A549 (cell line): ENCODE measurements around the gene RGL1. TPM values are rescaled to one million over a fixed set of nuclear protein-coding genes. Genes with fewer than 3 reads are reported as not detected.
A peak's percentile ranks its signal among the peaks of the same experiment; 100 is the strongest.

Experiments used
- ATAC-seq, 2 experiments: fragments of 200-7000 bp in 1 of 2; fragments of >200 bp in 1 of 2; cut with Nextera tagmentation in 1 of 2; cut with Tn5 transposase in 1 of 2; 3 replicates each; pipeline versions ENCODE4 v1.8.0 to v1.9.1; 2018 to 2020; ENCODE audit warnings: mild to moderate bottlenecking in 1 of 2, moderate library complexity in 1 of 2
- CTCF ChIA-PET: fragments of 300-600 bp; sonication (Branson Sonifier 250); formaldehyde crosslinking; extraction: SDS; loops from one replicate; lab custom pipeline; 2021; ENCODE audit warnings: antibody characterized with exemption, inconsistent platforms; lab: Yijun Ruan, JAX
- POLR2A ChIA-PET: fragments of 350-600 bp; formaldehyde crosslinking; extraction: SDS; loops from one replicate; lab custom pipeline; 2021; ENCODE audit warnings: antibody characterized with exemption, inconsistent platforms; lab: Yijun Ruan, JAX
- DNase-seq, 2 experiments: peaks; one replicate each; pipeline versions ENCODE4 v3.0.0 to v3.0.0-alpha.2; 2011 to 2016; ENCODE audit warnings: low read depth in 1 of 2, low spot score in 1 of 2
- FAIRE-seq: peaks from 2 replicates; lab custom pipeline; 2011; peaks lifted over from hg19 to GRCh38; lab: Jason Lieb, UNC
- H3K27ac ChIP-seq, 2 experiments: fragments of >200 bp; sonication (Bioruptor Twin); formaldehyde crosslinking; 3 replicates each; pipeline ENCODE4 v1.5.1; 2016 to 2017
- H3K4me1 ChIP-seq: fragments of >200 bp; sonication (Bioruptor Twin); formaldehyde crosslinking; 3 replicates; pipeline ENCODE4 v1.6.1; 2016
- H3K4me2 ChIP-seq: fragments of >200 bp; sonication (Bioruptor Twin); formaldehyde crosslinking; 3 replicates; pipeline ENCODE4 v1.6.1; 2016
- H3K4me3 ChIP-seq: fragments of >200 bp; sonication (Bioruptor Twin); formaldehyde crosslinking; 3 replicates; pipeline ENCODE4 v1.5.1; 2016
- H3K9me3 ChIP-seq: fragments of >200 bp; sonication (Bioruptor Twin); formaldehyde crosslinking; 3 replicates; pipeline ENCODE4 v1.6.1; 2016
- ATOH8 ChIP-seq: fragments of 250-450 bp; sonication (Bioruptor Pico); IDR thresholded peaks from 2 replicates; pipeline ENCODE4 v1.5.0; 2020; ENCODE audit warnings: low read depth, mild to moderate bottlenecking, moderate library complexity
- BHLHE40 ChIP-seq: IDR thresholded peaks from 2 replicates; pipeline ENCODE4 v1.6.1; 2012; ENCODE audit warnings: low read depth, low read length, inconsistent platforms
- CHD2 ChIP-seq: fragments of 150-350 bp; IDR thresholded peaks from 2 replicates; pipeline ENCODE4 v1.6.1; 2014; ENCODE audit warnings: low read length; ENCODE audit not compliant: partially characterized antibody
- CTCF ChIP-seq: fragments of >200 bp; sonication (Bioruptor Twin); formaldehyde crosslinking; IDR thresholded peaks from 3 replicates; pipeline ENCODE4 v1.5.1; 2016
- FOSL2 ChIP-seq, 2 experiments: fragments of 450-650 bp in 1 of 2; fragments of >200 bp in 1 of 2; sonication (Bioruptor Twin) in 1 of 2; formaldehyde crosslinking; IDR thresholded peaks; 2 replicates each; pipeline versions ENCODE4 v1.5.0 to v1.6.1; 2016 to 2020; ENCODE audit warnings: mild to moderate bottlenecking in 1 of 2, moderate library complexity in 1 of 2
- FOXS1 ChIP-seq: fragments of 250-450 bp; sonication (Bioruptor Pico); IDR thresholded peaks from 2 replicates; pipeline ENCODE4 v1.5.0; 2020; ENCODE audit warnings: mild to moderate bottlenecking, moderate library complexity
- HDAC2 ChIP-seq: fragments of 200-600 bp; sonication (generic); IDR thresholded peaks from 2 replicates; pipeline ENCODE4 v1.6.1; 2016
- HMGXB4 ChIP-seq: fragments of 250-450 bp; sonication (Bioruptor Pico); IDR thresholded peaks from 2 replicates; pipeline ENCODE4 v1.5.0; 2021; ENCODE audit warnings: mild to moderate bottlenecking, moderate library complexity, borderline replicate concordance
- JUNB ChIP-seq: fragments of >200 bp; sonication (Bioruptor Twin); formaldehyde crosslinking; IDR thresholded peaks from 2 replicates; pipeline ENCODE4 v1.6.1; 2016
- MAFK ChIP-seq: fragments of 450-650 bp; IDR thresholded peaks from 2 replicates; pipeline ENCODE4 v1.6.1; 2014; ENCODE audit not compliant: partially characterized antibody
- MAX ChIP-seq: IDR thresholded peaks from 2 replicates; pipeline ENCODE4 v1.6.1; 2012
- PBX3 ChIP-seq: IDR thresholded peaks from 2 replicates; pipeline ENCODE4 v1.6.1; 2012
- RCOR1 ChIP-seq: fragments of 150-350 bp; IDR thresholded peaks from 2 replicates; pipeline ENCODE4 v1.6.1; 2014; ENCODE audit warnings: antibody characterized with exemption, low read length, low read depth
- SREBF2 ChIP-seq: fragments of 450-650 bp; IDR thresholded peaks from 2 replicates; pipeline ENCODE4 v1.6.1; 2014; ENCODE audit warnings: mild to moderate bottlenecking, moderate library complexity
- ZFP36 ChIP-seq: fragments of 450-650 bp; IDR thresholded peaks from 2 replicates; pipeline ENCODE4 v1.6.1; 2014; ENCODE audit warnings: borderline replicate concordance; ENCODE audit not compliant: partially characterized antibody
- WGBS: methylation state at CpG from one replicate; pipeline ENCODE4 v1.1.6; 2017; ENCODE audit errors: missing lambda C conversion rate; 5-methylcytosine and 5-hydroxymethylcytosine counted together
- polyA plus RNA-seq, 4 experiments: library from polyadenylated mRNA; depleted of rRNA in 3 of 4; stranded (reverse); fragments of >200 nt; fragmentation: RNase III in 1 of 4; extraction: RNeasy Plus Mini Kit Qiagen cat#74134 plus additional on column Dnase treatment in 1 of 4; gene quantifications; 2 replicates in 3 of 4; 3 replicates in 1 of 4; pipeline ENCODE4 v1.2.3, GENCODE V29; 2011 to 2017

Gene RGL1
- polyA plus RNA-seq, 2 of the 4 experiments (the other 2 are of a cell fraction): 1.0 to 3.8 TPM

GRCh38 chr1:183957216-183957830, 152.4 kb downstream of the RGL1 start:
- H3K4me1 ChIP-seq: no peaks in the 10 kb centered on the region
- H3K4me3 ChIP-seq: no peak overlapping the region
- no peaks in the 10 kb centered on the region for H3K9me3 ChIP-seq
- WGBS: 93% methylated on average over 4 of the region's 4 CpGs
- POLR2A ChIA-PET: no interaction called here
- no peak for DNase-seq
- H3K4me2 ChIP-seq: no peak overlapping the region
- no peak for TF ChIP-seq ATOH8 (CRISPR knock-in tag)
- TF ChIP-seq SREBF2: no peak
- no peak for TF ChIP-seq FOSL2 (IDR thresholded peaks at IDR 0.05)
- no peak for TF ChIP-seq FOSL2 (CRISPR knock-in tag; IDR thresholded peaks at IDR 0.05)
- TF ChIP-seq ZFP36: no peak
- TF ChIP-seq MAX: no peak
- TF ChIP-seq, all 56 proteins: peak for 0
- H3K27ac ChIP-seq: no peak overlapping the region
- no peak for ATAC-seq
- no peak for FAIRE-seq
- CTCF ChIA-PET: interaction anchor here (1.0 kb wide), 1 partner anchor 265 kb away, joined by 4 read pairs; no protein-coding TSS in a partner anchor

GRCh38 chr1:183958958-183959357, 154.0 kb downstream of the RGL1 start:
- no peak overlapping the region for H3K4me3 ChIP-seq
- H3K4me2 ChIP-seq: no peak overlapping the region
- WGBS: 16% methylated on average over 1 of the region's 1 CpG
- DNase-seq (no peak), FAIRE-seq (no peak), ATAC-seq (no peak)
- H3K27ac ChIP-seq: no peak overlapping the region
- no peaks in the 10 kb centered on the region for H3K4me1 ChIP-seq
- no peaks in the 10 kb centered on the region for H3K9me3 ChIP-seq
- CTCF ChIA-PET: no interaction called here
- POLR2A ChIA-PET: no interaction called here
- TF ChIP-seq CTCF (no peak), MAX (no peak), JUNB (no peak), HDAC2 (no peak), HMGXB4 (no peak), PBX3 (no peak), BHLHE40 (no peak), RCOR1 (no peak), CHD2 (no peak)
- TF ChIP-seq, all 56 proteins: peak for 0

- ChIA-PET POLR2A (no interaction called here), CTCF (no interaction called here)
- DNase-seq: no peak
- Histone ChIP-seq H3K4me1 (no peaks in the 10 kb centered on the region), H3K4me2 (no peak overlapping the region), H3K9me3 (no peaks in the 10 kb centered on the region), H3K27ac (no peak overlapping the region), H3K4me3 (no peak overlapping the region)
- no peak for FAIRE-seq
- WGBS: 59% methylated on average over 5 of the region's 5 CpGs
- TF ChIP-seq MAFK: peak; percentile 33
- TF ChIP-seq FOXS1 (CRISPR knock-in tag): no peak
- ATAC-seq: no peak
Observed at GRCh38 chr1:183961132-183961531, 156.2 kb downstream of the RGL1 start.
